Femur (tissue), 1 donor: ENCODE results near the gene DCTD.

Experiments
- DNase-seq: peaks from one replicate; pipeline ENCODE4 v3.0.0-alpha.2; 2017

DCTD gene

DNA sequence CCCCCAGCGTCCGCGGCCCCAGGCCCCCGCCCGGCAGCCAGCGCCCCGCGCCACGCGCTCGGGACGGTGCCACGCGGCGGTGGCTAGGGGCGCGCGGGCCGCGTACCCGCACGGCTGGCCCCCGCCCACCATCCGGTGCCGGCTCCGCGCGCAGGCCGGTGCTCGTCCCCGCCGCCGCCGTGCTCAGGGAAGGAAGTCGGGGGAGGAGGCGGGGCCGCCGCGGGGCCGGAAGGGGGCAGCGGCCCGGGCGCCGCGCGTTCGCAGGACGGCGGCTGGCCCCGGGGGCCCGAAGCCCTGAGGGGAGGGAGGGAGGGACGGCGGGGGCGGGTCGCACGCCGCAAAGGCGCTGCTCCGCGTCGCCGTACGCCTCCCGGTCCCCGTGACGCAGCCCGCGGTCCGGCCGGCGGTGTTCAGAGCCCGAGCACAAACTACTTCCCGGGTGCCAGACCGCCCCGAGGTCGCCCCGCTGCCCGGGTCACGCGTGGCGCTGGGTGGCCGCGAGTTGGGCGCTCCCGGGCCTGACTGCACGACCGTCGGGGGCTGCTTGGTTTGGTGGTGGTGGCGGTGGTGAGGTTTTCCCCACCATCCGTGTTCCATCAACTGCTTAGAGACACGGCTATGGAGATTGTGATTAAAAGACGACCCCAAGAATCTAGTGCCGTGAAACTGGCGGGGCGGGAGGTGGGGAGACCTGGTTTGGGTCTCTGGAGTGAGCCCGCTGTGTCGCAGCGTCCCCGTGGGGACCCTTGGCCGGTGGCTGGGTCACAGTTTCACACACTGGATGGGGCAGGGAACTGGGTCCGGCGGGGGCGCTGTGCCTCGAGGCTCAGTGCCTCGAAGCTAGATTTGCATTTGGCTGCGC is at the start of gene DCTD:
Gene DCTD (minus strand): TSS at position 205 of the 862 bp plus-strand sequence. CDS start 1,818 bp downstream, outside the sequence.
- peak; percentile 85 for DNase-seq

DNA sequence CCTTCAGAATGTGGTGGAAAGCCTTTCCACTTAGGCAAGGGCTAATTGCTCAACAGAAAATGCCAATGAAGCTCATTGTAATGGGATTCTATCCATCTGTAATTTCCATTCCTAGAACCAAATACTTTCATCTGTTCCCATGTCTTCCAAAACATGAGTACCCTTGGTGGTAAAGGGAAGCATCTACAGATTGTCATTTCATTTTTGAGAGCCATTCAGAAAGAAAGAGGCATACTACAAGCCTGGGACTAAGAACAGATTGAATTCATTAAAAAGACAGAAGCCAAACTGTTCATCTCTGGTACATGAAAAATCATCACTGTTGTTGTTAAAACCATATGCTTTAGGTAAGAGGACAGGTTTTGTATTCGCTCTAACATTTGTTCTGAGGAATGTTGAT is 43.6 kb upstream of the DCTD start:
- DNase-seq = no peak

DNA sequence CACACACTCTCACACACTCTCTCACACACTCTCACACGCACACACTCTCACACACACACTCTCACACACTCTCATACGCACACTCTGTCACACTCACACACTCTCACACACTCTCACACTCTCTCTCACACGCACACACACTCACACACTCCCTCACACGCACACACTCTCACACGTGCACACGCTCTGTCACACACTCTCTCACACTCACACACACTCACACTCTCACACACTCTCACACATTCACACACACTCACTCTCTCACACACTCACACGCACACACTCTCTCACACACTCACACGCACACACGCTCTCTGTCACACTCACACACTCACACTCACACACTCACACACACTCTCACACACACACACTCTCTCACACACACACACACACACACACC is 43.0 kb upstream of the DCTD start:
- no peak for DNase-seq

DNA sequence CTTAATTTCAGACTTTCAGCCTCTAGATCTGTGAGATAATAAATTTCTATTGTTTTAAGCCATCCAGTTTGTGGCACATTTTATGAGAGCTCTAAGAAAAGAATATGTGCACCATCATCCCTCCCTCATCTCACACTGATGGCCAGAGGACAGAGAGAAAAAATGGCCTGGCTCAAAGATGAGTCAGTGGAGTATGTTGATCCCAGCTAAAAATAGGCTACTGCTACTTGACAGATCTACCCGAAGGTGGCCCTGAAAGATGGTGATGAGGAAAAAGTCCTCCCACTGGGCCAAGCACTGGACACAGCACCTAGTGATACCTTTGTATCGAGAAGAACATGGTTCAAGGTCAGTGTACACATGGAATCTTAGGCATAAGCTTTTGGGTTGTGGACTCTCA is 38.2 kb upstream of the DCTD start:
- DNase-seq = no peak

DNA sequence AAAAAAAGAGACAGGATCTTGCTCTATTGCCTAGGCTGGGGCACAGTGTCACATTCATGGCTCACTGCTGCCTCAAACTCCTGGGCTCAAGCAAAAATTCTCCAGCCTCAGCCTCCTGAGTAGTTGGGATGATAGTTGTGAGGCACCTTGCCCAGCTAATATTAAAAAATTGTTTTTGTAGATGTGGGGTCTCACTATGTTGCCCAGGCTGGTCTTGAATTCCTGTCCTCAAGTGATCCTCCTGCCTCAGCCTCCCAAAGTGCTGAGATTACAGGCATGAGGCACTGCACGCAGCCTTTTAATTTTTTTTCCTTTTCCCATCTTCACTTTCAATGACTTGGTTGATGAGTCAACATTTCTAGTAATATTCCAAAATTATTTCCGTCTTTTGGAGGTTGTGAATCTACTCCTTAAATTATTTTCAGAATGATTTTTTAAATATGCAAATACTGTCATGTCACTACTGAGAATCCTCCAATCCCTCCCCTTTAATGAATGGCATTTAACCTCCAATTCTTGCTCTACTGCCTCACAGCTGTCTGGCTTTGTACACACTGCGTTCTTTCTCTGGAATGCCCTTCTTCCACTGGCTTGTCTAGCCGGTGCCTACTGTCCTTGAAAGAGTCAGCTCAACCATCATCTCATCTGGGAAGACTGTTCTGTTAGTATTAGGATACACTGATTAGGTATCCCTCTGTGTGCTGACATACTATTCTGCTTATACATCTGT is 27.5 kb upstream of the DCTD start:
- no peak for DNase-seq

- no peak for DNase-seq
Observed at GRCh38 chr4:182939680-182940079, 22.5 kb upstream of the DCTD start.

DNA sequence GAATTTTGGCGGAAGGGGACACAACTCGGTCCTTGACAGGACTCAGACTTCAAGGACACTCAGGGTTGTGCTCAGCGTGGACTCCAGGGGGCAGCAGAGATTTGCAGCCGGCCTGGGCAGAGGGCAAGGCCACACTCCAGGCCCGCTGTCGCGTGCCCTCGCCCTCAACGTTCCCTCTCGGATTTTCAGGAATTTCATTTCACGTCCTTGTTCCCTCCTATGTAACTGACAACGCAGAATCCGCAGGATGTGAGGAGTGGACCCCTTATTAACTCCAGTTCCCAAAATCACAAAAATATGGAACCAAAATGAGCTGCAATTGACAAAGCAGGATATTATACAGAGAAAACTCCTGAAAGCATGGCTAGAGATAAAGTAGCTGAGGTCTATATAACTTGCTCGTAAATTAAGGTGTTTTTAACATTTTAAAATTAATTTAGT is 21.0 kb upstream of the DCTD start:
- DNase-seq = peak; percentile 77

GRCh38 chr4:182937268-182938204 is 20.4 kb upstream of the DCTD start:
- DNase-seq = no peak

GRCh38 chr4:182932651-182933050 is 15.5 kb upstream of the DCTD start:
- DNase-seq = no peak

- DNase-seq = no peak
Observed at GRCh38 chr4:182931691-182932345, 14.6 kb upstream of the DCTD start.

- no peak for DNase-seq
Observed at GRCh38 chr4:182930889-182931288, 13.7 kb upstream of the DCTD start.

- no peak for DNase-seq
Observed at GRCh38 chr4:182929296-182929695, 12.1 kb upstream of the DCTD start.

GRCh38 chr4:182928061-182928460 is 10.9 kb upstream of the DCTD start:
- no peak for DNase-seq

DNA sequence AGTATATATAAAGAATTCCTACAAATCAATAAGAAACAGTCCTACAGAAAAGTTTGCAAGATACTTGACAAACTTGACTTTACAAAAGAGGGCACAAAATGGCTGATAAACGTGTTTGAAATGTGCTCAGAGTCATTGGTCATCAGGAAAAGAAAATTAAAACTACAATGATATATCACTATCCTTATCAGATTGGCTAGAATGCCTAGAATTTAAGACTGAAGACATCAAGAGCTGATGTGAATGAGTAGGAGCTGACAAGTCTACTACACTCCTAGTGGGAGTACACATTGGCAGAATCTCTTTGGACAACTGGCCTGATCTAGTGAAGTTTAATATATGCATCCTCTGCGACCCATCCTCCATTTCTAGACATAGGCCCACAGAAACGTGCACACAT is 10.3 kb upstream of the DCTD start:
- no peak for DNase-seq

GRCh38 chr4:182925855-182926254 is 8.7 kb upstream of the DCTD start:
- DNase-seq = no peak

GRCh38 chr4:182925298-182925757 is 8.1 kb upstream of the DCTD start:
- peak; percentile 73 for DNase-seq

GRCh38 chr4:182924497-182924896 is 7.3 kb upstream of the DCTD start:
- DNase-seq = no peak

GRCh38 chr4:182923796-182924340 is 6.7 kb upstream of the DCTD start:
- DNase-seq = no peak

- DNase-seq = no peak
Observed at GRCh38 chr4:182923366-182923765, 6.2 kb upstream of the DCTD start.

GRCh38 chr4:182922501-182923284 is 5.5 kb upstream of the DCTD start:
- peak; percentile 34 for DNase-seq

- no peak for DNase-seq
Observed at GRCh38 chr4:182921608-182922007, 4.4 kb upstream of the DCTD start.
